T-cell (primary cell): ENCODE data around the gene NTMT2. TPM values are rescaled to one million over a fixed set of nuclear protein-coding genes. Genes with fewer than 3 reads are reported as not detected.

Source experiments
- ATAC-seq, 4 experiments: fragments of 200-7000 bp in 3 of 4; fragments of 150-1000 bp in 1 of 4; cut with Tn5 transposase; replicated peaks in 1 of 4; 1 replicate in 3 of 4; 2 replicates in 1 of 4; pipeline ENCODE4 v1.10.0; 2021; ENCODE audit warnings: moderate library complexity in 3 of 4, mild to moderate bottlenecking in 2 of 4, moderate number of reproducible peaks in 1 of 4
- CTCF ChIA-PET, 2 donors: fragments of 300-600 bp; sonication (Branson Sonifier 250); formaldehyde crosslinking; loops; one replicate each; lab custom pipeline; 2022; ENCODE audit warnings: antibody characterized with exemption in 2 of 2; lab: Charles Lee
- POLR2A ChIA-PET, 2 donors: fragments of 300-600 bp; sonication (Branson Sonifier 250); formaldehyde crosslinking; loops; one replicate each; lab custom pipeline; 2022; ENCODE audit warnings: antibody characterized with exemption in 2 of 2; lab: Charles Lee
- DNase-seq, 35 experiments: peaks; one replicate each; pipeline versions ENCODE4 v3.0.0 to v3.0.0-alpha.2; 2013 to 2023
- H3K27ac ChIP-seq: one replicate; pipeline ENCODE4 v1.5.1; 2013; ENCODE audit warnings: low read length
- H3K27me3 ChIP-seq, 2 experiments: replicated peaks in 1 of 2; 1 replicate in 1 of 2; 2 replicates in 1 of 2; pipeline versions ENCODE4 v1.6.1 to v1.7.0; 2013; ENCODE audit warnings: low read length in 1 of 2, mixed read lengths in 1 of 2; ENCODE audit not compliant: control insufficient read depth in 2 of 2, insufficient read depth in 2 of 2; ENCODE audit errors: extremely low read depth in 1 of 2
- H3K36me3 ChIP-seq, 2 donors: 1 replicate in 1 of 2; 2 replicates in 1 of 2; pipeline versions ENCODE4 v1.6.1 to v1.7.0; 2013; ENCODE audit warnings: low read length in 1 of 2; ENCODE audit not compliant: control insufficient read depth in 2 of 2, insufficient read depth in 1 of 2; ENCODE audit errors: extremely low read depth in 1 of 2
- H3K4me1 ChIP-seq, 2 experiments: 1 replicate in 1 of 2; 2 replicates in 1 of 2; pipeline versions ENCODE4 v1.6.1 to v1.7.0; 2013; ENCODE audit warnings: low read length in 2 of 2, mixed read lengths in 1 of 2; ENCODE audit not compliant: insufficient read depth in 2 of 2, control insufficient read depth in 1 of 2; ENCODE audit errors: extremely low read depth in 1 of 2
- H3K4me3 ChIP-seq, 2 donors: 1 replicate in 1 of 2; 2 replicates in 1 of 2; pipeline versions ENCODE4 v1.5.1 to v1.7.0; 2013; ENCODE audit warnings: mild to moderate bottlenecking in 2 of 2, low read length in 1 of 2, moderate library complexity in 1 of 2; ENCODE audit not compliant: control insufficient read depth in 1 of 2; ENCODE audit errors: extremely low read depth in 1 of 2
- H3K9me3 ChIP-seq: 2 replicates; pipeline ENCODE4 v1.7.0; 2013
- H3K27ac Mint-ChIP-seq, 2 donors: one replicate each; pipeline ENCODE4 v1.8.0; 2020 to 2021; ENCODE audit warnings: mild to moderate bottlenecking in 2 of 2, mixed read lengths in 2 of 2
- H3K27me3 Mint-ChIP-seq, 2 donors: one replicate each; pipeline ENCODE4 v1.8.0; 2021 to 2022; ENCODE audit warnings: mixed read lengths in 2 of 2
- H3K36me3 Mint-ChIP-seq: one replicate; pipeline ENCODE4 v1.8.0; 2021; ENCODE audit warnings: mixed read lengths
- H3K4me1 Mint-ChIP-seq, 3 donors: one replicate each; pipeline ENCODE4 v1.8.0; 2020 to 2022; ENCODE audit warnings: mixed read lengths in 3 of 3, mild to moderate bottlenecking in 1 of 3
- H3K4me3 Mint-ChIP-seq, 3 donors: one replicate each; pipeline ENCODE4 v1.8.0; 2020 to 2022; ENCODE audit warnings: mild to moderate bottlenecking in 3 of 3, mixed read lengths in 3 of 3, moderate library complexity in 3 of 3
- H3K9me3 Mint-ChIP-seq, 3 donors: one replicate each; pipeline ENCODE4 v1.8.0; 2020 to 2022; ENCODE audit warnings: mixed read lengths in 3 of 3
- whole genome bisulfite sequencing: methylation state at CpG from one replicate; pipeline ENCODE4 v1.1.5; 2013; ENCODE audit warnings: missing lambda C conversion rate; ENCODE audit not compliant: insufficient coverage; 5-methylcytosine and 5-hydroxymethylcytosine counted together
- total RNA-seq, 35 experiments: library from RNA in 6 of 35; stranded (reverse) in 6 of 35; fragments of 120-200 nt in 1 of 35; gene quantifications; one replicate each; pipeline versions ENCODE4 v1.2.1 to v1.2.4 and lab custom pipeline; 2013 to 2026

The NTMT2 gene
- total RNA-seq, 5 donors from 2014 or later (not counting 1 experiment from before 2014, with no cell fraction given), result not detected

- Histone ChIP-seq H3K36me3 (no peaks in the 10 kb centered on the region), H3K4me3 (no peak overlapping the region), H3K4me1 (peaks cover 0 to 2% of the 10 kb centered on the region in 2 experiments), H3K9me3 (no peaks in the 10 kb centered on the region), H3K27me3 (peaks cover 0 to under 1% of the 10 kb centered on the region in 2 experiments), H3K27ac (no peak overlapping the region)
- ChIA-PET CTCF (no interaction called here), POLR2A (no interaction called here)
- peaks cover 6 to 12% of the 10 kb centered on the region in 2 donors for H3K27me3 Mint-ChIP-seq
- ATAC-seq (no peak), DNase-seq (no peak)
- H3K27ac Mint-ChIP-seq, result no peak overlapping the region
- WGBS, result no CpG with 5 or more reads among the region's 2 CpGs
- no peak overlapping the region for H3K4me3 Mint-ChIP-seq
- H3K4me1 Mint-ChIP-seq, result peaks cover 8 to 15% (median 13%) of the 10 kb centered on the region in 3 donors
- H3K36me3 Mint-ChIP-seq, result no peaks in the 10 kb centered on the region
- peaks cover 4 to 23% (median 6%) of the 10 kb centered on the region in 3 donors for H3K9me3 Mint-ChIP-seq
Observed at GRCh38 chr1:170150921-170151320, 5.2 kb downstream of the NTMT2 start.

DNA sequence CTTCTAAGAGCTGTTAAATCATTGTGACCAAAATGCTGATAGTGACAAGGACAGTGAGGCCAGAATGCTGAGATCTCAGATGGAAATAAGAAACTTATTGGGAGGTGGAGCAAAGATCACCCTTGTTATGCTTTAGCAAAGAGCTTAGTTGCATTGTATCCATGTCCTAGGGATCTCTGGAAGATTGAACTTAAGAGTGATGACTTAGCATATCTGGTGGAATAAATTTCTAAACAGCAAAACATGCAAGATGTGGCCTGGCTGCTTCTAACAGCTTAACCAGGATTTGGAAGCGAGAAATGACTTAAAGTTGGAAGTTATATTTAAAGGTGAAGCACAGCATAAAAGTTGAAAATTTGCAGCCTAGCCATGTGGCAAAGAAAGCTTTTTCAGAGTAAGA lies 7.7 kb downstream of the NTMT2 start:
- DNase-seq, result no peak
- H3K4me3 ChIP-seq, result no peak overlapping the region
- no peak overlapping the region for H3K27ac ChIP-seq
- no peak overlapping the region for H3K4me3 Mint-ChIP-seq
- WGBS, result no CpG with 5 or more reads among the region's 1 CpG
- no peak overlapping the region for H3K27ac Mint-ChIP-seq
- no peaks in the 10 kb centered on the region for H3K36me3 Mint-ChIP-seq
- H3K4me1 Mint-ChIP-seq, result no peaks in the 10 kb centered on the region
- H3K9me3 Mint-ChIP-seq, result peaks cover 4 to 24% (median 6%) of the 10 kb centered on the region in 3 donors
- no peaks in the 10 kb centered on the region for H3K36me3 ChIP-seq
- H3K27me3 ChIP-seq, result no peaks in the 10 kb centered on the region
- peaks cover 6 to 11% of the 10 kb centered on the region in 2 donors for H3K27me3 Mint-ChIP-seq
- ChIA-PET CTCF (no interaction called here), POLR2A (no interaction called here)
- no peaks in the 10 kb centered on the region for H3K9me3 ChIP-seq
- no peaks in the 10 kb centered on the region for H3K4me1 ChIP-seq
- no peak for ATAC-seq

DNA sequence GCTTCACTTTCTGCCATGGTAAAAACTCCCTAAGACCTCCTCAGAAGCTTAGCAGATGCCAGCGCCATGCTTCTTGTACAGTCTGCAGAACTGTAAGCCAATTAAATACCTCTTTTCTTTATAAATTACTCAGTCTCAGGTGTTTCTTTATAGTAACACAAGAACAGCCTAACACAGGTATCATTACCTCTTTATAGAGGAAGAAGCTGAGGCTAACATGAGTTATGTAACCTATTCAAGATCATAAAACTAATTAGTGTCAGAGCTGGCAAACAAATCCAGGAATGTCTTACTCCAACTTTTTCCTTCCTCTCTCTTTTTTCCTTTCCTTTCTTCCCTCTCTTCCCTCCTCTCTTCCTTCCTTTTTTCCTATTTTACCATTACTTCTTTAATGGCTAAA lies 9.3 kb downstream of the NTMT2 start:
- DNase-seq, result no peak
- no peak overlapping the region for H3K27ac Mint-ChIP-seq
- ChIA-PET POLR2A (no interaction called here), CTCF (no interaction called here)
- Histone ChIP-seq H3K27me3 (no peaks in the 10 kb centered on the region), H3K27ac (no peak overlapping the region), H3K9me3 (no peaks in the 10 kb centered on the region), H3K4me1 (no peaks in the 10 kb centered on the region), H3K4me3 (no peak overlapping the region), H3K36me3 (no peaks in the 10 kb centered on the region)
- no peak overlapping the region for H3K4me3 Mint-ChIP-seq
- H3K36me3 Mint-ChIP-seq, result no peaks in the 10 kb centered on the region
- peaks cover 7 to 13% of the 10 kb centered on the region in 2 donors for H3K27me3 Mint-ChIP-seq
- no CpG with 5 or more reads among the region's 1 CpG for WGBS
- no peak for ATAC-seq
- H3K9me3 Mint-ChIP-seq, result peaks cover 4 to 26% (median 6%) of the 10 kb centered on the region in 3 donors
- H3K4me1 Mint-ChIP-seq, result no peaks in the 10 kb centered on the region

DNA sequence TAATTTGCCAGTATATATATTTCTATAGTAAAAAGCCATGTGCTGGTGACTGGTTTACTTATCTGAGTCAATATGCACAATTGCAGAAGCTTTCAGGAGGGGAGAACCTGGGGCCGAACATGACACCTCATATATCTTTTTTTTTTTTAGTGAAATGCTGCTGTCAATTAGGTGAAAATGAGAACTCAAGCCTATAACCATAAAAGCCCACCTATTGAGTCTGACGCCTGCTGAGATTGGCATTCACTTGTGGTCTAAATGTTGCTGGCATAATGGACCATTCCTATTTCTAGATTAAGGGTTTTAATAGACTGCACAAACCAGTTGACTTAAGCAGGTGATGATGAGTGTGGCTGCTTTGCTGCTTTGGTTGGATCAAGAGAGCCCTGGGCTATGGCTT lies 10.8 kb downstream of the NTMT2 start:
- no peak overlapping the region for H3K27ac Mint-ChIP-seq
- Histone ChIP-seq H3K9me3 (no peaks in the 10 kb centered on the region), H3K4me3 (no peak overlapping the region), H3K27me3 (no peaks in the 10 kb centered on the region), H3K4me1 (no peaks in the 10 kb centered on the region), H3K36me3 (no peaks in the 10 kb centered on the region), H3K27ac (no peak overlapping the region)
- ATAC-seq, result no peak
- peaks cover 9 to 12% of the 10 kb centered on the region in 2 donors for H3K27me3 Mint-ChIP-seq
- no peaks in the 10 kb centered on the region for H3K4me1 Mint-ChIP-seq
- WGBS, result 80% methylated on average over 1 of the region's 2 CpGs
- no peak overlapping the region for H3K4me3 Mint-ChIP-seq
- no peaks in the 10 kb centered on the region for H3K36me3 Mint-ChIP-seq
- no peak for DNase-seq
- peaks cover 4 to 26% (median 6%) of the 10 kb centered on the region in 3 donors for H3K9me3 Mint-ChIP-seq
- CTCF ChIA-PET, result interaction anchor here in 1 of 2 donors (0.6 kb wide), 1 partner anchor 1156 kb away, joined by 4 read pairs; no protein-coding TSS in a partner anchor
- POLR2A ChIA-PET, result no interaction called here

- Histone ChIP-seq H3K4me3 (no peak overlapping the region), H3K9me3 (no peaks in the 10 kb centered on the region), H3K4me1 (no peaks in the 10 kb centered on the region), H3K36me3 (no peaks in the 10 kb centered on the region), H3K27me3 (no peaks in the 10 kb centered on the region), H3K27ac (no peak overlapping the region)
- Mint-ChIP-seq H3K9me3 (peaks cover 4 to 21% (median 6%) of the 10 kb centered on the region in 3 donors), H3K27me3 (peaks cover 7 to 9% of the 10 kb centered on the region in 2 donors), H3K4me3 (no peak overlapping the region), H3K36me3 (no peaks in the 10 kb centered on the region), H3K4me1 (no peaks in the 10 kb centered on the region), H3K27ac (no peak overlapping the region)
- DNase-seq (no peak), ATAC-seq (no peak)
- POLR2A ChIA-PET, result no interaction called here
- CTCF ChIA-PET, result no interaction called here
- no CpG with 5 or more reads among the region's 2 CpGs for WGBS
Observed at GRCh38 chr1:170157820-170158219, 12.1 kb downstream of the NTMT2 start.

DNA sequence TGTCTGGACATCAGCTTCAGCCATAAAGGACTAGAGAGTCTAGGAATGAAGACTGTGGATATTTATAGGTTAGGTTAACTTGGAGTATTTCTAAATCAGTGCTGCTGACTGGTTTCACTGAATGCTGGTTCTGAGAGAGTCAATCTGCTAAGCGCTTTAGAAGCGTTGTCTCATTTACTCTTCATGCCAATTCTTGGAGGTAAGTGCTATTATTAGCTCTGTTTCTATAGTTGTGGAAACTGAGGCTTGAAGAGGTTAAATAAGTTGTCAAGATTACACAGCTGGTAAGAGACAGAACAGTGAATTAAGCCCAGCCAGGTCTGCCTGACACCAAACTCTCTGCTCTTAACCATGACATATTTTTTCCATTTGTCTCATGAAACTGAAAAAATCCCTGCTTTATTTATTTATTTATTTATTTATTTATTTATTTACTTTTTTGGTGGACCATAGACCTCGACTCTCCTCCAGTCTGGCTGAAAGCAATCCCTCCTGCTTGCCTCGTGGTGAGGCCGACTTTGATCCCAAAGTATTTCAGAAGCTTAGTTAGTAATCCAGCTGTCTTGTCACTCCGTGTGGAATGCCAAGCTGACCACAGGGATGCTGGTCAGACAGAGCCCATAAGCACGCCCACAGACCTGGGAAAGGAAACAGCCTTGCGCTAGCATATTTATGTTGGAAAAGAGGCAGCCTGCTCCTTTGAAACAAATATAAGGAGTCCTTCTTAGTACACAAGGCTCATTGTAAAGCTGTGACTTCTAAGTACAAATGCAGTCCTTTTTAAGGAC lies 16.9 kb downstream of the NTMT2 start:
- Mint-ChIP-seq H3K9me3 (peaks cover 0 to 3% (median 0%) of the 10 kb centered on the region in 3 donors), H3K36me3 (no peaks in the 10 kb centered on the region), H3K4me3 (no peak overlapping the region), H3K27ac (no peak overlapping the region), H3K4me1 (peaks cover 0 to 2% (median 0%) of the 10 kb centered on the region in 3 donors), H3K27me3 (peaks cover 3 to 9% of the 10 kb centered on the region in 2 donors)
- H3K27me3 ChIP-seq, result no peaks in the 10 kb centered on the region
- H3K27ac ChIP-seq, result no peak overlapping the region
- WGBS, result 75% methylated on average over 4 of the region's 8 CpGs
- ChIA-PET POLR2A (no interaction called here), CTCF (interaction anchor here in 1 of 2 donors (0.6 kb wide), 1 partner anchor 361 kb away, joined by 3 read pairs; no protein-coding TSS in a partner anchor)
- no peak for ATAC-seq
- no peaks in the 10 kb centered on the region for H3K9me3 ChIP-seq
- no peaks in the 10 kb centered on the region for H3K4me1 ChIP-seq
- no peaks in the 10 kb centered on the region for H3K36me3 ChIP-seq
- DNase-seq, result no peak
- H3K4me3 ChIP-seq, result no peak overlapping the region
